Activated B cell treated with CpG ODN at 0.5 μM for 24 hours (primary cell): ENCODE data around the gene IFI27L1. TPM values are rescaled to one million over a fixed set of nuclear protein-coding genes. Genes with fewer than 3 reads are reported as not detected.

Experiments
- ATAC-seq: fragments of 200-7000 bp; cut with Tn5 transposase; one replicate; pipeline ENCODE4 v1.10.0; 2021; ENCODE audit warnings: low read depth, mild to moderate bottlenecking, moderate library complexity
- CTCF ChIA-PET: fragments of 350-600 bp; sonication (Branson Sonifier 250); formaldehyde crosslinking; loops from one replicate; lab custom pipeline; 2021; ENCODE audit warnings: antibody characterized with exemption; lab: Charles Lee
- POLR2A ChIA-PET: fragments of 350-600 bp; sonication (Branson Sonifier 250); formaldehyde crosslinking; loops from one replicate; lab custom pipeline; 2021; ENCODE audit warnings: antibody characterized with exemption; lab: Charles Lee
- DNase-seq: peaks from one replicate; pipeline ENCODE4 v3.0.0; 2022
- H3K27ac Mint-ChIP-seq: one replicate; pipeline ENCODE4 v1.8.0; 2020; ENCODE audit warnings: mixed read lengths
- H3K27me3 Mint-ChIP-seq: one replicate; pipeline ENCODE4 v1.8.0; 2021; ENCODE audit warnings: mixed read lengths
- H3K36me3 Mint-ChIP-seq: one replicate; pipeline ENCODE4 v1.8.0; 2021; ENCODE audit warnings: low read depth, mixed read lengths
- H3K4me1 Mint-ChIP-seq: one replicate; pipeline ENCODE4 v1.8.0; 2021; ENCODE audit warnings: mixed read lengths
- H3K4me3 Mint-ChIP-seq: one replicate; pipeline ENCODE4 v1.8.0; 2020; ENCODE audit warnings: mild to moderate bottlenecking, mixed read lengths
- H3K9me3 Mint-ChIP-seq: one replicate; pipeline ENCODE4 v1.8.0; 2020; ENCODE audit warnings: mixed read lengths
- CTCF ChIP-seq: fragments of 200-600 bp; IDR thresholded peaks from one replicate; pipeline ENCODE4 v1.8.0; 2022; ENCODE audit warnings: antibody characterized with exemption, mild to moderate bottlenecking
- intact Hi-C: fragments of 100-400 bp; cut with micrococcal nuclease; formaldehyde crosslinking; loops from one replicate; pipeline ENCODE4 v1.15.1; 2024
- total RNA-seq: library from RNA; stranded (reverse); gene quantifications from 2 replicates; pipeline ENCODE4 v1.2.3, GENCODE V29; 2022

IFI27L1 gene
- total RNA-seq, 1 donor from 2014 or later: 9.2 TPM

- POLR2A ChIA-PET: no interaction called here
- TF ChIP-seq CTCF: no peak
- Mint-ChIP-seq H3K27me3 (peaks cover 22% of the 10 kb centered on the region), H3K4me3 (no peak overlapping the region), H3K9me3 (peaks cover 12% of the 10 kb centered on the region), H3K36me3 (peaks cover 3% of the 10 kb centered on the region), H3K27ac (no peak overlapping the region), H3K4me1 (no peaks in the 10 kb centered on the region)
- CTCF ChIA-PET: no interaction called here
- DNase-seq (no peak), ATAC-seq (no peak)
- intact Hi-C loops: no loop called here
These were observed 40.4 kb downstream of the IFI27L1 start for GRCh38 chr14:94121485-94121884.

- CTCF ChIA-PET: no interaction called here
These were observed 41.3 kb downstream of the IFI27L1 start for GRCh38 chr14:94122438-94122837.

GRCh38 chr14:94123296-94123695 is 42.2 kb downstream of the IFI27L1 start:
- H3K4me3 Mint-ChIP-seq: no peak overlapping the region
- no peaks in the 10 kb centered on the region for H3K4me1 Mint-ChIP-seq
- CTCF ChIA-PET: no interaction called here
- peaks cover 12% of the 10 kb centered on the region for H3K9me3 Mint-ChIP-seq
- DNase-seq (no peak), ATAC-seq (no peak)
- H3K36me3 Mint-ChIP-seq: peaks cover 11% of the 10 kb centered on the region
- no peak overlapping the region for H3K27ac Mint-ChIP-seq
- intact Hi-C loops: no loop called here
- POLR2A ChIA-PET: no interaction called here
- H3K27me3 Mint-ChIP-seq: peaks cover 8% of the 10 kb centered on the region
- no peak for TF ChIP-seq CTCF

More at GRCh38 chr14:94122438-94122837, 41.3 kb downstream of the IFI27L1 start:
- H3K9me3 Mint-ChIP-seq: peaks cover 12% of the 10 kb centered on the region
- H3K4me1 Mint-ChIP-seq: no peaks in the 10 kb centered on the region
- no peak overlapping the region for H3K27ac Mint-ChIP-seq
- DNase-seq: no peak
- no peak overlapping the region for H3K4me3 Mint-ChIP-seq
- no peak for ATAC-seq
- POLR2A ChIA-PET: no interaction called here
- TF ChIP-seq CTCF: no peak
- peaks cover 15% of the 10 kb centered on the region for H3K27me3 Mint-ChIP-seq
- intact Hi-C loops: no loop called here
- H3K36me3 Mint-ChIP-seq: peaks cover 11% of the 10 kb centered on the region

- Mint-ChIP-seq H3K36me3 (peaks cover 11% of the 10 kb centered on the region), H3K27me3 (peaks cover 8% of the 10 kb centered on the region), H3K9me3 (peaks cover 12% of the 10 kb centered on the region), H3K27ac (no peak overlapping the region), H3K4me1 (peaks cover 5% of the 10 kb centered on the region), H3K4me3 (no peak overlapping the region)
- no peak for TF ChIP-seq CTCF
- CTCF ChIA-PET: no interaction called here
- POLR2A ChIA-PET: no interaction called here
- intact Hi-C loops: no loop called here
- DNase-seq: no peak
- ATAC-seq: no peak
These were observed 42.8 kb downstream of the IFI27L1 start for GRCh38 chr14:94123868-94124267.

GRCh38 chr14:94124582-94125377 is 43.7 kb downstream of the IFI27L1 start:
- POLR2A ChIA-PET: interaction anchor here (0.6 kb wide), 1 partner anchor 91 kb away, joined by 3 read pairs; no protein-coding TSS in a partner anchor
- no peak for DNase-seq

More at GRCh38 chr14:94124582-94125377, 43.7 kb downstream of the IFI27L1 start:
- ATAC-seq: no peak
- intact Hi-C loops: no loop called here
- peaks cover 13% of the 10 kb centered on the region for H3K36me3 Mint-ChIP-seq
- no peak overlapping the region for H3K27ac Mint-ChIP-seq
- peaks cover 8% of the 10 kb centered on the region for H3K27me3 Mint-ChIP-seq
- no peak overlapping the region for H3K4me3 Mint-ChIP-seq
- no peak for TF ChIP-seq CTCF
- peaks cover 8% of the 10 kb centered on the region for H3K9me3 Mint-ChIP-seq
- CTCF ChIA-PET: interaction anchor here (0.9 kb wide), 1 partner anchor 12 kb away, joined by 5 read pairs; no protein-coding TSS in a partner anchor
- peaks cover 11% of the 10 kb centered on the region for H3K4me1 Mint-ChIP-seq
